A549 (cell line): ENCODE results near the gene MYOT. TPM values are rescaled to one million over a fixed set of nuclear protein-coding genes. Genes with fewer than 3 reads are reported as not detected.
A peak's percentile ranks its signal among the peaks of the same experiment; 100 is the strongest.

Experiments
- ATAC-seq, 2 experiments: fragments of 200-7000 bp in 1 of 2; fragments of >200 bp in 1 of 2; cut with Nextera tagmentation in 1 of 2; cut with Tn5 transposase in 1 of 2; 3 replicates each; pipeline versions ENCODE4 v1.8.0 to v1.9.1; 2018 to 2020; ENCODE audit warnings: mild to moderate bottlenecking in 1 of 2, moderate library complexity in 1 of 2
- CTCF ChIA-PET: fragments of 300-600 bp; sonication (Branson Sonifier 250); formaldehyde crosslinking; extraction: SDS; loops from one replicate; lab custom pipeline; 2021; ENCODE audit warnings: antibody characterized with exemption, inconsistent platforms; lab: Yijun Ruan, JAX
- POLR2A ChIA-PET: fragments of 350-600 bp; formaldehyde crosslinking; extraction: SDS; loops from one replicate; lab custom pipeline; 2021; ENCODE audit warnings: antibody characterized with exemption, inconsistent platforms; lab: Yijun Ruan, JAX
- DNase-seq, 2 experiments: peaks; one replicate each; pipeline versions ENCODE4 v3.0.0 to v3.0.0-alpha.2; 2011 to 2016; ENCODE audit warnings: low read depth in 1 of 2, low spot score in 1 of 2
- FAIRE-seq: peaks from 2 replicates; lab custom pipeline; 2011; peaks lifted over from hg19 to GRCh38; lab: Jason Lieb, UNC
- H3K27ac ChIP-seq, 2 experiments: fragments of >200 bp; sonication (Bioruptor Twin); formaldehyde crosslinking; 3 replicates each; pipeline ENCODE4 v1.5.1; 2016 to 2017
- H3K4me1 ChIP-seq: fragments of >200 bp; sonication (Bioruptor Twin); formaldehyde crosslinking; 3 replicates; pipeline ENCODE4 v1.6.1; 2016
- H3K4me2 ChIP-seq: fragments of >200 bp; sonication (Bioruptor Twin); formaldehyde crosslinking; 3 replicates; pipeline ENCODE4 v1.6.1; 2016
- H3K4me3 ChIP-seq: fragments of >200 bp; sonication (Bioruptor Twin); formaldehyde crosslinking; 3 replicates; pipeline ENCODE4 v1.5.1; 2016
- H3K9me3 ChIP-seq: fragments of >200 bp; sonication (Bioruptor Twin); formaldehyde crosslinking; 3 replicates; pipeline ENCODE4 v1.6.1; 2016
- BCL3 ChIP-seq: fragments of >200 bp; sonication (Bioruptor Twin); formaldehyde crosslinking; IDR thresholded peaks from 3 replicates; pipeline ENCODE4 v1.6.1; 2016
- CBX8 ChIP-seq: fragments of 200-600 bp; sonication (generic); IDR thresholded peaks from 2 replicates; pipeline ENCODE4 v1.6.1; 2016
- CEBPB ChIP-seq, 2 experiments: fragments of >200 bp in 1 of 2; sonication (Bioruptor Twin) in 1 of 2; formaldehyde crosslinking in 1 of 2; IDR thresholded peaks; 2 replicates each; pipeline ENCODE4 v1.6.1; 2012 to 2016
- CHD2 ChIP-seq: fragments of 150-350 bp; IDR thresholded peaks from 2 replicates; pipeline ENCODE4 v1.6.1; 2014; ENCODE audit warnings: low read length; ENCODE audit not compliant: partially characterized antibody
- ESRRA ChIP-seq: fragments of 150-350 bp; IDR thresholded peaks from 2 replicates; pipeline ENCODE4 v1.6.1; 2014; ENCODE audit warnings: mild to moderate bottlenecking, low read length, borderline replicate concordance
- FOSL2 ChIP-seq, 2 experiments: fragments of 450-650 bp in 1 of 2; fragments of >200 bp in 1 of 2; sonication (Bioruptor Twin) in 1 of 2; formaldehyde crosslinking; IDR thresholded peaks; 2 replicates each; pipeline versions ENCODE4 v1.5.0 to v1.6.1; 2016 to 2020; ENCODE audit warnings: mild to moderate bottlenecking in 1 of 2, moderate library complexity in 1 of 2
- FOXS1 ChIP-seq: fragments of 250-450 bp; sonication (Bioruptor Pico); IDR thresholded peaks from 2 replicates; pipeline ENCODE4 v1.5.0; 2020; ENCODE audit warnings: mild to moderate bottlenecking, moderate library complexity
- GATA3 ChIP-seq: IDR thresholded peaks from 2 replicates; pipeline ENCODE4 v1.6.1; 2012; ENCODE audit warnings: borderline replicate concordance
- HOXA7 ChIP-seq: fragments of 250-450 bp; sonication (Bioruptor Pico); IDR thresholded peaks from 2 replicates; pipeline ENCODE4 v1.5.0; 2020; ENCODE audit warnings: mild to moderate bottlenecking, moderate library complexity
- HOXB5 ChIP-seq: fragments of 250-450 bp; sonication (Bioruptor Pico); IDR thresholded peaks from 2 replicates; pipeline ENCODE4 v1.5.0; 2020; ENCODE audit warnings: mild to moderate bottlenecking, moderate library complexity
- JUN ChIP-seq, 2 experiments: fragments of >200 bp; sonication (Bioruptor Twin); formaldehyde crosslinking; IDR thresholded peaks; 2 replicates in 1 of 2; 3 replicates in 1 of 2; pipeline ENCODE4 v1.6.1; 2016 to 2017
- KDM1A ChIP-seq: fragments of 200-600 bp; sonication (generic); IDR thresholded peaks from 2 replicates; pipeline ENCODE4 v1.6.1; 2016; ENCODE audit warnings: low read depth, mild to moderate bottlenecking
- MAFK ChIP-seq: fragments of 450-650 bp; IDR thresholded peaks from 2 replicates; pipeline ENCODE4 v1.6.1; 2014; ENCODE audit not compliant: partially characterized antibody
- MAZ ChIP-seq: fragments of 150-350 bp; IDR thresholded peaks from 2 replicates; pipeline ENCODE4 v1.6.1; 2014; ENCODE audit warnings: antibody characterized with exemption, low read depth, low read length, borderline replicate concordance
- MYC ChIP-seq: IDR thresholded peaks from 2 replicates; pipeline ENCODE4 v1.6.1; 2012; ENCODE audit warnings: mild to moderate bottlenecking, inconsistent platforms, low read length, improper control_type of control experiment, borderline replicate concordance
- NR3C1 ChIP-seq: fragments of >200 bp; sonication (Bioruptor Twin); formaldehyde crosslinking; IDR thresholded peaks from 3 replicates; pipeline ENCODE4 v1.6.1; 2017
- POLR2AphosphoS2 ChIP-seq: conservative IDR thresholded peaks from 2 replicates; pipeline ENCODE4 v1.6.1; 2012; ENCODE audit warnings: low read length, improper control_type of control experiment, inconsistent platforms
- RAD21 ChIP-seq, 2 experiments: fragments of >200 bp in 1 of 2; sonication (Bioruptor Twin) in 1 of 2; formaldehyde crosslinking in 1 of 2; IDR thresholded peaks in 1 of 2; conservative IDR thresholded peaks in 1 of 2; 2 replicates in 1 of 2; 3 replicates in 1 of 2; pipeline ENCODE4 v1.6.1; 2012 to 2018; ENCODE audit warnings: inconsistent platforms in 1 of 2
- RCOR1 ChIP-seq: fragments of 150-350 bp; IDR thresholded peaks from 2 replicates; pipeline ENCODE4 v1.6.1; 2014; ENCODE audit warnings: antibody characterized with exemption, low read length, low read depth
- REST ChIP-seq: fragments of 200-600 bp; sonication (generic); IDR thresholded peaks from 2 replicates; pipeline ENCODE4 v1.6.1; 2016; ENCODE audit warnings: antibody characterized with exemption, mild to moderate bottlenecking, moderate library complexity
- ZNF302 ChIP-seq: fragments of 250-450 bp; sonication (Bioruptor Pico); IDR thresholded peaks from 2 replicates; pipeline ENCODE4 v1.9.0; 2021; ENCODE audit warnings: inconsistent platforms, mild to moderate bottlenecking, moderate library complexity
- ZSCAN20 ChIP-seq: fragments of 250-450 bp; sonication (Bioruptor Pico); IDR thresholded peaks from 2 replicates; pipeline ENCODE4 v1.8.0; 2022; ENCODE audit warnings: mild to moderate bottlenecking, moderate library complexity
- WGBS: methylation state at CpG from one replicate; pipeline ENCODE4 v1.1.6; 2017; ENCODE audit errors: missing lambda C conversion rate; 5-methylcytosine and 5-hydroxymethylcytosine counted together
- polyA plus RNA-seq, 4 experiments: library from polyadenylated mRNA; depleted of rRNA in 3 of 4; stranded (reverse); fragments of >200 nt; fragmentation: RNase III in 1 of 4; extraction: RNeasy Plus Mini Kit Qiagen cat#74134 plus additional on column Dnase treatment in 1 of 4; gene quantifications; 2 replicates in 3 of 4; 3 replicates in 1 of 4; pipeline ENCODE4 v1.2.3, GENCODE V29; 2011 to 2017
- TF ChIP-seq, protein P1 (sequence below): fragments of >200 bp; sonication (Bioruptor Twin); formaldehyde crosslinking; IDR thresholded peaks from 2 replicates; pipeline ENCODE4 v1.6.1; 2016
- TF ChIP-seq, protein P2 (sequence below): fragments of 150-350 bp; IDR thresholded peaks from 2 replicates; pipeline ENCODE4 v1.6.1; 2014; ENCODE audit warnings: low read depth, mild to moderate bottlenecking, low read length

MYOT gene
- polyA plus RNA-seq, 2 of the 4 experiments (the other 2 are of a cell fraction), result 0.08 TPM; not detected in 1

DNA sequence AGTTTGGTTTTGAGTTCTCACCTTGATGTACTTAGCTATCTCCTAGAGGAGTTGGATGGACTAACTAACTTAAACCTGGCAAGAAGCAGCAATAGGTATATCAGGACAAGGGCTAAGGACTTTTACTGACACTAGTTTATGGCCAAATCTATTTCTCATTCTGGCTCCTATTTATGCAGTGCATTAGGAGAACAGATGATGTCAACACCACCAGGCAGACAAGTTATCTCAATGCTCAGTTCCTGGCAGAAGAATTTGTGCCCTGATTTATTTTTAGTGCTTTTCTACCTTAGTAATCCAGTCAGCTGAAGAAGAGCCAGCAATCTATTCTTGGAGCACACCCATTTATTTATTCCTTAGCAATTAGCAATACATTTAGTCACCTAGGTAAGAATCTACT, 30.7 kb upstream of the MYOT start:
- TF ChIP-seq MYC (no peak), JUN (IDR thresholded peaks at IDR 0.05) (no peak), FOSL2 (IDR thresholded peaks at IDR 0.05) (no peak), FOSL2 (CRISPR knock-in tag; IDR thresholded peaks at IDR 0.05) (no peak), MAZ (no peak), CHD2 (no peak), ZNF302 (CRISPR knock-in tag) (no peak), FOXS1 (CRISPR knock-in tag) (no peak), HOXA7 (CRISPR knock-in tag) (no peak), HOXB5 (CRISPR knock-in tag) (no peak), NR3C1 (no peak), MAFK (no peak), ESRRA (no peak), RCOR1 (no peak), CEBPB (IDR thresholded peaks at IDR 0.05) (no peak), RAD21 (conservative IDR thresholded peaks at IDR 0.05 in 1 of 2, IDR thresholded peaks at IDR 0.05 in 1 of 2) (no peak), ZSCAN20 (no peak)
- TF ChIP-seq, protein P1, sequence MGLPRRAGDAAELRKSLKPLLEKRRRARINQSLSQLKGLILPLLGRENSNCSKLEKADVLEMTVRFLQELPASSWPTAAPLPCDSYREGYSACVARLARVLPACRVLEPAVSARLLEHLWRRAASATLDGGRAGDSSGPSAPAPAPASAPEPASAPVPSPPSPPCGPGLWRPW, result no peak
- no peak for ATAC-seq
- no peak for FAIRE-seq
- Histone ChIP-seq H3K27ac (peak overlapping the region; percentile 44 to 70; a peak in 4 of 6 replicates), H3K4me2 (peak overlapping the region; percentile 34; the same call in 1 of the 3 replicates), H3K4me1 (peaks cover 66% of the 10 kb centered on the region), H3K4me3 (no peak overlapping the region), H3K9me3 (no peaks in the 10 kb centered on the region)
- ChIA-PET CTCF (interaction anchor here (0.8 to 4.1 kb wide), 4 partner anchors 11 to 296 kb away, joined by 3 to 18 read pairs (median 4); no protein-coding TSS in a partner anchor), POLR2A (no interaction called here)
- DNase-seq, result no peak

GRCh38 chr5:137837491-137838394, 29.9 kb upstream of the MYOT start:
- ChIA-PET POLR2A (interaction anchor here (0.6 kb wide), 1 partner anchor 197 kb away, joined by 3 read pairs; no protein-coding TSS in a partner anchor), CTCF (interaction anchor here (0.8 to 4.1 kb wide), 5 partner anchors 12 to 296 kb away, joined by 3 to 18 read pairs (median 3); no protein-coding TSS in a partner anchor)
- no peak for ATAC-seq
- peak; percentile 72 for FAIRE-seq
- Histone ChIP-seq H3K4me3 (no peak overlapping the region), H3K9me3 (no peaks in the 10 kb centered on the region), H3K4me2 (peak overlapping the region; percentile 34), H3K27ac (peak overlapping the region; percentile 35 to 36; a peak in 4 of 6 replicates), H3K4me1 (peaks cover 58% of the 10 kb centered on the region)
- DNase-seq, result no peak
- TF ChIP-seq BCL3 (no peak), CBX8 (no peak), FOSL2 (IDR thresholded peaks at IDR 0.05) (no peak), FOSL2 (CRISPR knock-in tag; IDR thresholded peaks at IDR 0.05) (no peak)
- TF ChIP-seq, protein P2, sequence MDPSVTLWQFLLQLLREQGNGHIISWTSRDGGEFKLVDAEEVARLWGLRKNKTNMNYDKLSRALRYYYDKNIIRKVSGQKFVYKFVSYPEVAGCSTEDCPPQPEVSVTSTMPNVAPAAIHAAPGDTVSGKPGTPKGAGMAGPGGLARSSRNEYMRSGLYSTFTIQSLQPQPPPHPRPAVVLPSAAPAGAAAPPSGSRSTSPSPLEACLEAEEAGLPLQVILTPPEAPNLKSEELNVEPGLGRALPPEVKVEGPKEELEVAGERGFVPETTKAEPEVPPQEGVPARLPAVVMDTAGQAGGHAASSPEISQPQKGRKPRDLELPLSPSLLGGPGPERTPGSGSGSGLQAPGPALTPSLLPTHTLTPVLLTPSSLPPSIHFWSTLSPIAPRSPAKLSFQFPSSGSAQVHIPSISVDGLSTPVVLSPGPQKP, result no peak
- 68% methylated on average over 2 of the region's 2 CpGs for WGBS

DNA sequence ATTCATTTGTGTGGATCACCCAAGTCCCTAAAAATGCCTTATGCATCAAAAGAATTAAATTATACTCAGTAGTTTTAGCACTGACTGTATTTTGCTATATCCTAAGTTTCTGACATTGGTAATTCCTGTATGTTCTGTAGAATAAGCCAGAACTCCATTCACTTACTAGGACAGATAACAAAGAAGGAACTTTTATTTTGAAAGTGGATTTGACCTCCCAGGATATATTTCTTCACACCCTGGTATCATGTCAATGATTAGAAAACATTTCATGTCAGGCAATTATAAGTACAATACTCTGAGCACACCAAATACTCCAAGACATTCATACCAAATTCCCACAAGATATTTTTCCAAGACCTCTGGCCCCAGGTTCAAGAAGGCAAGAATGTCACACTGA, 28.7 kb upstream of the MYOT start:
- FAIRE-seq (no peak), DNase-seq (no peak), ATAC-seq (no peak)
- Histone ChIP-seq H3K4me3 (no peak overlapping the region), H3K4me2 (no peak overlapping the region; the same call in 2 of the 3 replicates), H3K4me1 (peaks cover 47% of the 10 kb centered on the region), H3K27ac (peak overlapping the region in 1 of 2 experiments; percentile 22; a peak in 2 of 6 replicates), H3K9me3 (no peaks in the 10 kb centered on the region)
- ChIA-PET CTCF (interaction anchor here (1.3 kb wide), 1 partner anchor 210 kb away, joined by 3 read pairs; no protein-coding TSS in a partner anchor), POLR2A (no interaction called here)
- no peak for TF ChIP-seq MAZ
- TF ChIP-seq REST, result no peak
- TF ChIP-seq KDM1A, result no peak
- no peak for TF ChIP-seq GATA3
- no peak for TF ChIP-seq FOXS1 (CRISPR knock-in tag)
- no peak for TF ChIP-seq CBX8
- no peak for TF ChIP-seq JUN (IDR thresholded peaks at IDR 0.05)
- no peak for TF ChIP-seq POLR2AphosphoS2
